ENCODE data around the gene PRKCE.

DNA sequence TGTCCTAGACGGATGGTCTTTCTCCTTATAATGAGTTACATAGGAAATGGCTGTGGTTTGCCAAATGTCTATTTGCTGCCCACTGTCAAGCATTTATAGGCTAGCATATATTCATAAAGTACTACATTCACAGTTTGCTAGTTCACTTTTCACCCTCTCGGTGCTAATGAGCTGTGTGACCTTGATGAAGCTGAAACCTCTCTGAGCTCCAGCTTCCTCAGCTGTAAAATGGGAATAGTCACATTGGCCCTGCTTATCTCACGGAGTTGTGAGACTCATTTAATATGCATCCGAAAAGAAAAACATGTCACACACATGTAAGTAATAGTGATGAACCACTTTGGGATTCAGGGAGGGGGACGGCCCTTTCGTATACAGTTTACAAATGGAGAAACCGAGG, 17.0 kb downstream of the PRKCE start:
- no peak for TF ChIP-seq POLR2A (IDR thresholded peaks at IDR 0.05)
- TF ChIP-seq, protein P1, sequence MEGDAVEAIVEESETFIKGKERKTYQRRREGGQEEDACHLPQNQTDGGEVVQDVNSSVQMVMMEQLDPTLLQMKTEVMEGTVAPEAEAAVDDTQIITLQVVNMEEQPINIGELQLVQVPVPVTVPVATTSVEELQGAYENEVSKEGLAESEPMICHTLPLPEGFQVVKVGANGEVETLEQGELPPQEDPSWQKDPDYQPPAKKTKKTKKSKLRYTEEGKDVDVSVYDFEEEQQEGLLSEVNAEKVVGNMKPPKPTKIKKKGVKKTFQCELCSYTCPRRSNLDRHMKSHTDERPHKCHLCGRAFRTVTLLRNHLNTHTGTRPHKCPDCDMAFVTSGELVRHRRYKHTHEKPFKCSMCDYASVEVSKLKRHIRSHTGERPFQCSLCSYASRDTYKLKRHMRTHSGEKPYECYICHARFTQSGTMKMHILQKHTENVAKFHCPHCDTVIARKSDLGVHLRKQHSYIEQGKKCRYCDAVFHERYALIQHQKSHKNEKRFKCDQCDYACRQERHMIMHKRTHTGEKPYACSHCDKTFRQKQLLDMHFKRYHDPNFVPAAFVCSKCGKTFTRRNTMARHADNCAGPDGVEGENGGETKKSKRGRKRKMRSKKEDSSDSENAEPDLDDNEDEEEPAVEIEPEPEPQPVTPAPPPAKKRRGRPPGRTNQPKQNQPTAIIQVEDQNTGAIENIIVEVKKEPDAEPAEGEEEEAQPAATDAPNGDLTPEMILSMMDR (IDR thresholded peaks at IDR 0.05): no peak
